ENCODE measurements around the gene MYO3B.
"Not testable (repeated sequence)": the region's sequence is repeated elsewhere in the genome, so short reads cannot be mapped to it uniquely, and the experiment has no call there.

Gene MYO3B

GRCh38 chr2:170639635-170640034, 461.7 kb downstream of the MYO3B start:
- DNase-seq (ENCODE audit: low read depth in 2 of 2): no peak

GRCh38 chr2:170641961-170642360, 464.0 kb downstream of the MYO3B start:
- DNase-seq (ENCODE audit: low read depth in 2 of 2): no peak

- DNase-seq (ENCODE audit: low read depth in 2 of 2): no peak
These were observed 465.4 kb downstream of the MYO3B start for GRCh38 chr2:170643346-170643745.

- no peak for DNase-seq (ENCODE audit: low read depth in 2 of 2)
These were observed 469.9 kb downstream of the MYO3B start for GRCh38 chr2:170647741-170648436.

- DNase-seq (ENCODE audit: low read depth in 2 of 2): no peak
These were observed 473.8 kb downstream of the MYO3B start for GRCh38 chr2:170651624-170652325.

- DNase-seq (ENCODE audit: low read depth in 2 of 2): no peak
These were observed 474.9 kb downstream of the MYO3B start for GRCh38 chr2:170652637-170653417.

- DNase-seq (ENCODE audit: low read depth in 2 of 2): no peak
These were observed 478.7 kb downstream of the MYO3B start for GRCh38 chr2:170656669-170657068.

GRCh38 chr2:170660409-170660808, 482.5 kb downstream of the MYO3B start:
- DNase-seq (ENCODE audit: low read depth in 2 of 2): no peak

GRCh38 chr2:170665743-170666142, 487.8 kb downstream of the MYO3B start:
- DNase-seq (ENCODE audit: low read depth in 2 of 2): no peak

GRCh38 chr2:170669909-170670308, 492.0 kb downstream of the MYO3B start:
- DNase-seq (ENCODE audit: low read depth in 2 of 2): no peak

GRCh38 chr2:170670651-170671050, 492.7 kb downstream of the MYO3B start:
- DNase-seq (ENCODE audit: low read depth in 2 of 2): no peak

- DNase-seq (ENCODE audit: low read depth in 2 of 2): no peak
These were observed 493.1 kb downstream of the MYO3B start for GRCh38 chr2:170671079-170671478.

GRCh38 chr2:170674282-170674681, 496.3 kb downstream of the MYO3B start:
- not testable (repeated sequence) for DNase-seq (ENCODE audit: low read depth in 2 of 2)

- no peak for DNase-seq (ENCODE audit: low read depth in 2 of 2)
These were observed 497.8 kb downstream of the MYO3B start for GRCh38 chr2:170675701-170676100.

- DNase-seq (ENCODE audit: low read depth in 2 of 2): no peak
These were observed 501.7 kb downstream of the MYO3B start for GRCh38 chr2:170679607-170680079.

- no peak for DNase-seq (ENCODE audit: low read depth in 2 of 2)
These were observed 502.4 kb downstream of the MYO3B start for GRCh38 chr2:170680172-170680941.

GRCh38 chr2:170681311-170681710, 503.4 kb downstream of the MYO3B start:
- no peak for DNase-seq (ENCODE audit: low read depth in 2 of 2)

- DNase-seq (ENCODE audit: low read depth in 2 of 2): no peak
These were observed 507.6 kb downstream of the MYO3B start for GRCh38 chr2:170685591-170685990.

- DNase-seq (ENCODE audit: low read depth in 2 of 2): no peak
These were observed 511.5 kb downstream of the MYO3B start for GRCh38 chr2:170689481-170689880.

- DNase-seq (ENCODE audit: low read depth in 2 of 2): no peak
These were observed 512.7 kb downstream of the MYO3B start for GRCh38 chr2:170690640-170691039.

- DNase-seq (ENCODE audit: low read depth in 2 of 2): no peak
These were observed 516.4 kb downstream of the MYO3B start for GRCh38 chr2:170694316-170694715.
